ENCODE measurements around the gene TRIM64C.
"Not testable (repeated sequence)": the region's sequence is repeated elsewhere in the genome, so short reads cannot be mapped to it uniquely, and the experiment has no call there.

DNA sequence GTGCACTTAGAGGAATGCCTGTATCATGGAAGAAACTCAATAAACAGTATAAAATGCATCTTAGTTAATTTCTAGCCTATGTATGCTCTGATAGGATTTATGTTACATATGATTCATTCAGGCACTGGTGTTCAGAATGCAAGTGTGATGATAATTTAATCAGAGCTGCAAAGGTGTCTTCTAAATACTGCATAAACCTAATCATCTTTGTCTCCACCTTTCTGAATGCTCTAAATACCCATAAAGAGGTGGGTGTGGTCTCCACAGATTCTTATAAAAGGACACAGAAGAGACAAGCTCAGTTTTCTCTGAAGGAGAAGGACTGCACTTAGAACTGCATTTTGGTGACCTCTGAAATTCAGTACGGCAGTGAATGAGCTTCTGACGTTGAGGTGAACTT is 30.4 kb downstream of the TRIM64C start, which contains the start of gene TRIM49B:
- TF ChIP-seq, protein P1, sequence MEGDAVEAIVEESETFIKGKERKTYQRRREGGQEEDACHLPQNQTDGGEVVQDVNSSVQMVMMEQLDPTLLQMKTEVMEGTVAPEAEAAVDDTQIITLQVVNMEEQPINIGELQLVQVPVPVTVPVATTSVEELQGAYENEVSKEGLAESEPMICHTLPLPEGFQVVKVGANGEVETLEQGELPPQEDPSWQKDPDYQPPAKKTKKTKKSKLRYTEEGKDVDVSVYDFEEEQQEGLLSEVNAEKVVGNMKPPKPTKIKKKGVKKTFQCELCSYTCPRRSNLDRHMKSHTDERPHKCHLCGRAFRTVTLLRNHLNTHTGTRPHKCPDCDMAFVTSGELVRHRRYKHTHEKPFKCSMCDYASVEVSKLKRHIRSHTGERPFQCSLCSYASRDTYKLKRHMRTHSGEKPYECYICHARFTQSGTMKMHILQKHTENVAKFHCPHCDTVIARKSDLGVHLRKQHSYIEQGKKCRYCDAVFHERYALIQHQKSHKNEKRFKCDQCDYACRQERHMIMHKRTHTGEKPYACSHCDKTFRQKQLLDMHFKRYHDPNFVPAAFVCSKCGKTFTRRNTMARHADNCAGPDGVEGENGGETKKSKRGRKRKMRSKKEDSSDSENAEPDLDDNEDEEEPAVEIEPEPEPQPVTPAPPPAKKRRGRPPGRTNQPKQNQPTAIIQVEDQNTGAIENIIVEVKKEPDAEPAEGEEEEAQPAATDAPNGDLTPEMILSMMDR (IDR thresholded peaks at IDR 0.05) = not testable (repeated sequence)
- not testable (repeated sequence) for TF ChIP-seq EP300 (IDR thresholded peaks at IDR 0.05; ENCODE audit: low read depth); POLR2AphosphoS5 (IDR thresholded peaks at IDR 0.05)
